Stimulated activated CD8-positive, alpha-beta memory T cell treated with anti-CD3 and anti-CD28 coated beads, Interleukin-7, amount 100 ng/mL, for 48 hours (primary cell): Measurements from ENCODE around the gene CERS3.
"Not testable (repeated sequence)": the region's sequence is repeated elsewhere in the genome, so short reads cannot be mapped to it uniquely, and the experiment has no call there.

Experiments used
- DNase-seq, 2 donors: peaks; one replicate each; pipeline ENCODE4 v3.0.0-alpha.2; 2020; ENCODE audit warnings: low read depth in 1 of 2; ENCODE audit errors: extremely low read depth in 1 of 2

Gene CERS3

GRCh38 chr15:100468285-100468684 lies 60.5 kb downstream of the CERS3 start:
- DNase-seq = no peak

- DNase-seq = no peak
Measured at GRCh38 chr15:100466073-100466472, 62.7 kb downstream of the CERS3 start.

DNA sequence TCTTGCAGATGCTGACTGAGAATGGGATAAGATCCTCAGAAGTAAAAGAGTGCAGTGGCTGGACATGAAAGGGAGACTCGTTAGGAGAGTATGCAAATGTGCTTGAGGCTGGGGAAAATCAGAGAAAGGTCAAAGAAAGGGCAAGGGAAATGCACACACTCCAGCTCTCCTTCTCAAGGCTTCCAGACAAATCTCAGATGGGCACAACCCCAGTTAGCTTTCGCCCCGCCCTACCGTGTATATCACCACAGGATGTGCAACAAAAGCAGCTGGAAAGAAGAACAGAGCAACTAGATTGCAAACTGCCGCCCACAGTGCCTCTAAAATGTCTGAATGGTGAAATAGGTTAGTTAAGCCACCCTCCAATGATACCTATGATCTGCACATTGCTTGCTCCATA lies 63.9 kb downstream of the CERS3 start:
- no peak for DNase-seq

- DNase-seq = no peak
Measured at GRCh38 chr15:100464256-100464655, 64.5 kb downstream of the CERS3 start.

- no peak for DNase-seq
Measured at GRCh38 chr15:100463515-100463914, 65.2 kb downstream of the CERS3 start.

DNA sequence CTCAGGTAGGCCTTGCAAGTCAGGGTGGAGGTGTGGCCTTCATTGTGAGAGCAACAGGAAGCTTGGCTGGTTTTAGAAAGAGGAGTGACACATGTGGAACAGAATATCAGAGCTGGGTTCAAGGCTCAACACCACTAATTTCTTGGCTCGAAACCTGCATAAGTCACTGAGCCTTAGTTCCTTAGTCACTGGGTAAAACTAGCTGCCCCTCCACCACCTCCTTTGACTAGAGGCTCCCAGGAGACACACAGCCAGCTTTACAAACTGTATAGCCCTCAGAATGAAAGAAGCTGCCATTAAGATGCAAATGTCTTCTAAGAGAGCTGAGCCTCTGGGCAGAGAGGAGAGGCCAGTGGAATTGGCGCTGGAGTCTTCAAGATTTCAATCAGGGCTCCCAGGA lies 67.7 kb downstream of the CERS3 start:
- DNase-seq = no peak

- DNase-seq = no peak
Measured at GRCh38 chr15:100457201-100457600, 71.5 kb downstream of the CERS3 start.

- DNase-seq = no peak
Measured at GRCh38 chr15:100454148-100454547, 74.6 kb downstream of the CERS3 start.

GRCh38 chr15:100448481-100448880 lies 80.3 kb downstream of the CERS3 start:
- no peak for DNase-seq

GRCh38 chr15:100441063-100441462 lies 87.7 kb downstream of the CERS3 start:
- DNase-seq = not testable (repeated sequence)

DNA sequence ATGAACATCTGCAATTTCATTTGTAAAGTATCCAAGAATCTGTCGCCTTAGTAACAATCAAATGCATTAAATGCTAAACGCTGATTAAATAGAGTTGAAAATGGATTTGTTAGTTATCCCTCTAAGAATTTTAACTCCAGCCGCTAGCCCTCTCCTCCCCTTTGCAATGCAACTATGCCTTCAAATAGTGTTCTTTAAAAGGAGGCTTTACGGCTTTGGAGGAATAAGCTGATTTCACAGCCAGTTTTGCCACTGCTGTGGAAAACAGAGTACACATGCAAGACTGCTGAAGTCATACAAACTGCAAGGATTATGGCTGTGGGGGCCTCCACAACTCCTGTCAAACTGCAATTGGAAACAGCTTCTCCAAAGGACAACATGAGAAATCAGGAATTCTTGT lies 89.2 kb downstream of the CERS3 start:
- no peak for DNase-seq

DNA sequence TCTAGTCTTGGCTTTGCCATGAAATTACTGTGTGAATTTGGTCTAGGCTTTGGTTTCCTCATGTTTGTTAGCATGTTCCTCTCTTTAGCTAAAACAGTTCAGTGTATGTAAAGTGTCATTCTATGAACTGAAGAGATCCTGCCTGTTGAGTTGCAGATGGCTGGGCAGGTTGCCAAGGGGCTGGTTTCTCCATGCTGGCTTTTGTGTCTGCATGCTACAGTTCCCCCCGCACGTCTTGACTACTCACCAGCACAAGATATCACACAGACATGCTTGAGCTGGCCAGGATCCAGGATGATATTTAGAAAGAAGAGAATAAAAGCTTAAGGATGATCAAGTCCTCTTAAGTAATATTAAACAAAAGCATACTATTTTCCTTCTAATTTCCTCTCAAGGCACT lies 90.2 kb downstream of the CERS3 start:
- DNase-seq = peak in 1 of 2 donors; percentile 5

DNA sequence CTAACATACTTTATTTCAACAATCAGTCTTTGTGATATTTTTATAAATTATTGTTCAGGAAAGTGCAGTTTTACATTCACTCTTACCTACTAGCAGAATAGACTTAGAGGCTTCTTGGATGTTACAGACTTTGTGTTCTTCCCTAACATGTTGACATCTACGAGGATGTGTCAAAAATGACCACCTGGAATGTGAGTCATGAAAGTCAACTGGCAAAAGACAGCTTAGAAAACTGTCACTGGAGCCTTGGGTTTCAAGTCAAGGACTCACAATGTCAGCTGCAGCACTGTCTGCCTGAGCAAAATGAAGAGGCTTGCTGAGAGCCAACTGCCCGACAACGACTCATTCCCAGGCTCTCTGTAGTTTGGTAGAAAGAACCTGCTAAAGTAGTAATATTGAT lies 91.5 kb downstream of the CERS3 start:
- DNase-seq = no peak

DNA sequence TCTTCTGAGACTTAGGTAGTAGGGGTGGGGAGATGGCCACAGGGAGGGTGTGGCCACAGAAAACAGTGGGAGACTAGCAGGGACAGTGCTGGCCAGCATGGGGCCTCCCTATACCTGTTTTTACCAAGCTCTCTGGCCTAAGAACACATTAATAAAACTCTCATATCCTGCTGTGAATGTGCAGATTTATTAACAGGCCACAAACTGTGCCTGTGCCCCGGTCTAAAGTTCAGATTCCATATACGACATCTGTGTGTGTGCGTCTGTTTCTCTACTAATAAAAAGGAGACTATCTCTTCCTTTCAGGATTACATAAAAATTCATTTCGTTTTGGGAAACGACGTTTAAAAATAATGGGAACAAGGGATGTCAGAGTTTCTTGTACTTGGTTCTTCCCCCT lies 94.2 kb downstream of the CERS3 start:
- no peak for DNase-seq

GRCh38 chr15:100434038-100434437 lies 94.7 kb downstream of the CERS3 start:
- no peak for DNase-seq

- DNase-seq = no peak
Measured at GRCh38 chr15:100433304-100433703, 95.4 kb downstream of the CERS3 start.

DNA sequence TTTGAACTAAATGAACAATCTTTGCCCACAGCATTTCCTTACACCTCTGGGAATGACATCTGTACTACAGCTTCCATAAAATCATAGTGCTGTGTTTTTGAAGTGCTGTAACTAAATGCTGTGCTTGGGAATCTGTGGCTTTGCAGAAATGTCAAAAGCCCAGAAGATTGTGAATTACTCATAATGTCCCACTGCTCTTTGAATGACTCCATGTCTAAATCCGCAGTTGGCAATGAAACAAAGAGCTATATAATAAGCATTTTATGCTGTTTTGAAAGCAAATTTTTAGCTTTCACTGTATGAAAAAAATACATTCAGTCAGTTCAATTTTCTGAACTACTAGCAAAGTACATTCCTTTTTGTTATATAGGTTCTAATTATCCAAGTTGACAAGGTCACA lies 98.3 kb downstream of the CERS3 start:
- no peak for DNase-seq

DNA sequence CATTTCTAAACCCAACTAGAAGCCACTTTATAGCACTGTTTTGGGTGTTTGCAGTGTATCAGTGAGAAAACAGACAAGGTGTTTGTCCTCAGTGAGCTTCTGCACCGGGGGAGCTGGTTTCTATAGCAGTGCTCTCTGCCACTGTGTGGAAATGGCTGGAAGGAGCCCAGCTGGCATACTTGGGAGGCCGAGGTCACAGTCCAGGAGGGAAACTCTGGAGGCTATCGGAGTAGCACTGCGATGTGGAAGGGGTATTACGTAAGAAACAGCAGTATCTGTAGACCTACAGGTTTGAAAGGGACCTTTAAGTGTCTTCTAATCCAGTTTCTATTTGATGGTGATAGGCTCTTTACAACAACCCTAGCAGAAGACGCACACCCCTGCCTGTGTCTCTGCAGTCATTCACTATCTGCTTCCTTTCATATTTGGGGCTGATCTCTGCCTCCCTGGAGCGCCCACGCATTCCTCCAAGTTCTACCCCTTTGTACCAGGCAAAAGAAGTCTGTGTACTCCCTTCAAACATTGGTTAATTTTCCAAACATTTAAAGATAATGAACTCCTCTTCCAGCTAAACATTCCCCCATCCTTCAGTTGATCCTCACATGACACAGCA lies 99.5 kb downstream of the CERS3 start:
- no peak for DNase-seq

- DNase-seq = no peak
Measured at GRCh38 chr15:100426937-100427336, 101.8 kb downstream of the CERS3 start.

DNA sequence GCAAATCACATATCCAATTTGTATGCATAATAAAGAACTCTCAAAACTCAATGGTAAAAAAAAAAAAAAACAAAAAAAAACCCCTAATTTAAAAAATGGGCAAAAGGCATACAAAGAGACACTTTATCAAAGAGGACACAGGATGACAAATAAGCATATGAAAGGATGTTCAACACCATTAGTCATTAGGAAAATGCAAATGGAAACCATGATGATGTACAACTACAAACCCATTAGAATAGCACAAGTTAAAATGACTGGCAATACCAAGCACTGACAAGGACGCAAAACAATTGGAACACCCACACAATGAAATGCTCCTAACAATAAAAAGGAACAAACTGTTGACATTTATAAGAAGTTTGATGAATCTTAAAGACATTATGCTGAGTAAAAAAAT lies 123.6 kb downstream of the CERS3 start:
- DNase-seq = no peak

DNA sequence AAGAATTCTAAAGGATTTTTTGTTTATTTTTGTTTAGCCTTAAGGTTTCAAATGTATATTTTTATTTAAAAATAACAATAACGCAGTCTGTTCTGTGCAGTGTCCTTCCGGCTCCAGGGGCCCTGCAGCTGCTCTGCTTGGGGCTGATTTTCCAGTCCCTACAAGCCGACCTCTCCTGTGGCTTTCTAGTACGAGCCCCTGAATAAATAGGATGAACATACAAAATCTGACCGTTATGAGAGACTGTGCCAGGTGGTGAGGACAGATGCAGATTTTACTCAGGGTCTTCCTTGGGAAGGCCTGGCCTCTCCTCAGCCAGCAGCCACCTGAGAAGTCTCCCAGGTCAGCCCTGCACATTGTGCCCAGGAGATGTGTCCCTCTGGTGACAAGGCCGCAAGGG lies 127.8 kb downstream of the CERS3 start:
- no peak for DNase-seq

- DNase-seq = no peak
Measured at GRCh38 chr15:100394736-100395440, 133.9 kb downstream of the CERS3 start.

DNA sequence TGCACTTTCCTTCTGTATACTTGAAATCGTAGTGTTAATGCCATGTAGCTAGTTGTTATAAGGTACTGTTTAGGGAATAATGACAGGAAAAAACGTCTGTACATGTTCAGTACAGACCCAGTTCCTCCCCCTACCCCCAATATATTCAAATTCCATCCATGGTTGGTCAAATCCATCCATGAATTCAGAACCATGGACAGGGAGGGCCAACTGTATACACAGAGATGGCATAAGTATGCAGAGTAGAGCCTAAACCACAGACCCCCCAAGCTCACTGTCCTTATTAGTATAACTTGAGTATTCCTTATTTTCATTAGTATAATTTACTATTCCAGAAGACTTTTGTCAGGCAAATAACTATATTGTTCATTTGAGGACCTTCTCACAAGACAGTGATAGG lies 135.7 kb downstream of the CERS3 start:
- no peak for DNase-seq
